GOT3 (cell line): ENCODE data around the gene SPANXN5.
"Not testable (repeated sequence)": the region's sequence is repeated elsewhere in the genome, so short reads cannot be mapped to it uniquely, and the experiment has no call there.

Source experiments
- DNase-seq: peaks from one replicate; lab custom pipeline; 2025; ENCODE audit warnings: mixed read lengths; lab: John Stamatoyannopoulos, UW

Gene SPANXN5, protein sequence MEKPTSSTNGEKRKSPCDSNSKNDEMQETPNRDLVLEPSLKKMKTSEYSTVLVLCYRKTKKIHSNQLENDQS

DNA sequence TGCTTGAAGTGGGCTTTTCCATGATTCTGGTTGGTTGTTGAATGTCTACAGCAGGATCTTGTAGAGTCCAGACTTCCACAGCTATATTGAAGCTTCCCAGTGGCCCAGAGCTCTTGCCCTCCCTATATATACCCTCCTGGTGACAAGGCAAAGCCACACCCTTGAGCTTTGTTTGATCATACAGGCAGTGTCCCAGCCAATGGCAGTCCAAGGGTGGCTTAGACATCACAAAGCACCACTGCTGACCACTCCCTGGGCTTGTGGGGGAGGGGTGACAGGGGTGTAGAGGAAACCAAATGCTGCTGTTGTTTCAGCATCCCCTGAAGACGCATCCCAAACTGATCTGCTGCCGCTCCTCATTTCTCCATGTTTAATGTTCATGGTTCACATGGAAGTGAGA lies at the start of gene SPANXN5:
SPANXN5 (minus strand) TSS at position 101 of the 400 bp plus-strand sequence; CDS start at position 22, 79 bp downstream.
- not testable (repeated sequence) for DNase-seq

DNA sequence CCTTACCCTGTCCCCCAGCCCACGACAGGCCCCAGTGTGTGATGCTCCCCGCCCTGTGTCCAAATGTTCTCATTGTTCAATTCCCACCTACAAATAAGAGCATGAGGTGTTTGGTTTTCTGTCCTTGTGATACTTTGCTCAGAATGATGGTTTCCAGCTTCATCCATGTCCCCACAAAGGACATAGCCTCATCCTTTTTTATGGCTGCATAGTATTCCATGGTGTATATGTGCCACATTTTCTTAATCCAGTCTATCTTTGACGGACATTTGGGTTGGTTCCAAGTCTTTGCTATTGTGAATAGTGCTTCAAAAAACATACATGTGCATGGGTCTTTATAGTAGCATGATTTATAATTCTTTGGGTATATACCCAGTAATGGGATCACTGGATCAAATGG lies 46.4 kb upstream of the SPANXN5 start:
- not testable (repeated sequence) for DNase-seq

DNA sequence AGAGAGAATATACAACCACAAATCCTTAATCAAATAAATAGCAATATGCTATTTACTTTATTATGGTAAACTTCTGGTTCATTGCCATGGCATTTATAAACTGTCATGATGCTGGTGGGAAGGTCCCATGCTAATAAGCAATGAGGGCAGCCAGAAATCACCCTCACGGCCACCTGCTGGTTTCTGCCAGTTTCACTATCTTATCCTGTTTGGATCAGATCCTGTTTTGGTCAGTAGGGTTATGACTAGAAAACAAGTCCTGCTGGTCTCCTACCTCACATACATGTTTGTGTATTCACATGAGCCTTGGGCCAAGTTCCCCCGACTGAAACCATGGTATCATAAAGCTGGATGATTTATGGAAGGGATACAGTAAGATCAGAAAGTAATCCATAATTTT lies 41.9 kb upstream of the SPANXN5 start:
- DNase-seq: no peak

DNA sequence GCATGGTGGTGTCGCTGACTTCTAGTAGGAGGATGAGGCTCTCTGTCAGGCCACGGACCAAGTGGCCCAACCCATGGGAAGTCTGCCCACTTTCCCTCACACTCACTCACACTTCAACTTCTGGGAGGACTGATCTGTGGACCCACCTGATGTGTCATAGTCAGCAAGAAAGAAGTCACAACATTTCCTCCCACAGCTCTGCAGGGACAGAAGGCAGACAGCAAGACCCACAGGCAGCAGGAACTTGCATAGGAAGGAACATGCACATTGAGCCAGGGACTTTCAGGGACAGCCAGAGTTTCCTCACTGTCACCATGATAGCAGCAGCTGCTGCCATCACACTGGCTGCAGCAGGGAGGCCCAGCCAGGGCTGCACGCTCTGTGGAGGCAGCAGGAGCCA lies 33.3 kb upstream of the SPANXN5 start:
- DNase-seq: no peak

DNA sequence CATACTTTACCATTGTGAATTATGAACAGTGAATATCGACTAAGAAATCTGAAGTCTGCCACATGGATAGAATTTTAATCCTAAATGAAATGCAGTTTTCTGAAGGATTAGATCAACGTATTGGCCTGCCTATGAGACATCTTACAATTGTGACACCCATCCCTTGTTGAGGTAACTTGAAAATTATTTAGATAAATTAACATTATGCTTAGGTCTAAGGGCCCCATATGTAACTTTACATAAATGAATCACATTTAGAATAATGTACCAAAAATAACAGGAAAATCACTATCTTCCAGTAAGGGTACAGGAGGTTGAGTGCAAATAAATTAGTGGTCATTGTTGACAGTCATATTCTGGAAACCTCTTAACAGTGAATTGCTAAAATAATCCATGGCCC lies 27.4 kb upstream of the SPANXN5 start:
- DNase-seq: no peak

DNA sequence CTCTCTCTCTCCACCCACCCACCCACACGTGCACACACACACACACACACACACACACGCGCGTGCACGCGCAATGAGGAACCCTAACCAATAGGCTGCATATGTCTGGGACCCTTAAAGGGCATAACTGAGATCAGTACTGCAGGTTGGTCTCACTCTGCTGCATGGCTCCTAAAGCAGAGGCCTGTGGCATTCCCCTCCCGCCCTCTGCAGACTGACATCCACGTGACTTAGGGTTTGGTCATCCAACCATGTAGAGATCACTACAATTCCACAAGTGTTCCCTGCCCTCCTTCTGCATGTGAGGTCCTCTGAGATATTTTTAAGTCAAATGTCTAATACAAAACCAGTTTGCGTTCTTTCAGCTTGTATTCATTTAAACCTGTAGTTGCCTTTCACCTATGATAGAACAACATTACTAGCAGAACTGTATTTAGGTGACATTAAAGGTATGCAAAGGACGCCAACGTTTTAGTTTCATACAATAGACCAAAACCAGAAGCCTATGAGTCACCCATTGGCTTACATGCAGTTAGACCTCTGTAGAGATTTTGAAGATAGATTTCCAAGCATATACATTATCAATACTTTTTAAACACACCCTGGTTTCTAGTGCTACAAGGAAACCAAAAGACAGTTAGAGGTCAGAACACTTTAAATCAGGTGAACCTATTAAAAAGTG lies 24.0 kb upstream of the SPANXN5 start:
- DNase-seq: no peak

DNA sequence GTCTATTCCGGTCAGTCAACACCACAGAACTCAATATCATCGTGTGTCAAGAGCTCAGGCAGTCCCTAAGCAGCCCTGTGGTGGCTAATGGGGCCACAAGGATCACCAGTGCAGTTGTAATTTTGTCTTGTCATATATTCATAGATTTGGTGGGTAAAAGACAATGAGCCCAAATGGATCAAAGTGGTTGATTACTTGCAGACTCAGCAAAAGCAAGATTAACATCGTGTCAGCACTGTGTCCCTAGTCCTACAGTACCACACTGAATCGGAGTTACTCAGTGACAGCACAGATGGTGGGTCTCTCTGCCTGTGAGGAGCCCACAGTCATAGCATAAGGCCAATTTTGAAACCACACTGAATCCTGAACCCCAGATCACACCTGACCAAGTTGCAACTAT lies 22.6 kb upstream of the SPANXN5 start:
- DNase-seq: no peak

DNA sequence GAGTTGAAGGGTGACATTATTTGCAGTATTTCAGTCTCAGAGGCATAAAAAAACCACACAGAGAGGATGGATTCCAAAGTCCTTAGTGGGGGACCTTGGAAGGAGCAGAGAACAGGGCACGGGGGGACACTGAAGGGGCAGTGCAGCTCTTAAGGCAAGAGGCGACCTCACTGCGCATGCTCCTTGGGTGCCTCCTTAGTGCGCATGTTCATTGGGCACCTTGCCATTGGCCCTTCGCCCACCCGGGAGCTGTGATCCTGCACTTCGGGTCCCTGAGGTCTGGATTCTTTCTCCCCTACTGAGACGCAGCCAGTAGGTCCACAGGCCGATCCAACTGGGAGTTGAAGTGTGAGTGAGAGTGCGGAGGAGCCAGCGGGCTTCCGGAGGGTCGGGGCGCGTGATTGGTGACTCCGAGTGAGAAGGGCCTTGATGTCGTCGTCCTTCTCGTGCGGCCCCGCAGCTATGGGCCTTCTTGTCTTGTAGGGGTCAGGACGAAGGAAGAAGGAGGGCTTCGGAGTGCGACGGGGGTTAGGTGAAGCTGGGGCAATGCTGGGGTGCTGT lies 13.9 kb upstream of the SPANXN5 start, which contains the start of gene XAGE5:
XAGE5 (plus strand) TSS at position 223 of the 561 bp plus-strand sequence. CDS start 1,280 bp downstream, outside the sequence.
- DNase-seq: no peak

DNA sequence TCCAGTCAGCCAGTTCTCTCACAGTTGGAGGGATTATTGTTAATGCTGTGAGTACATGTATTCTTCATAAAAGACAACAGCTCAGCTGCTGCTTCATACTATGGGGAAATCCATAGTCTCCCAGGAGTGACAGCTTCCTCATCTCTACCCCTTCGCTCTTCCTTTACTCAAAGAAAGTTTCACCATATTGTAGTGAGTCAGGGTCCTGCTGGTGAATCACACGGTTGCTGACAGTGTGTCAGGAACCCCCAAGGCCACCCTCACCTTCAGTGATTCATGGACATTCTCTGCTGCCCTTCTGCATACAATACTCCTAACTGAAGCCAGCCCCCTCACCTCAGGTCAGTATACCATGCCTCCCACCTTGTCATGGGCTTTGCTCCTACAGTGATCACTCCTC lies 7.6 kb upstream of the SPANXN5 start:
- not testable (repeated sequence) for DNase-seq

DNA sequence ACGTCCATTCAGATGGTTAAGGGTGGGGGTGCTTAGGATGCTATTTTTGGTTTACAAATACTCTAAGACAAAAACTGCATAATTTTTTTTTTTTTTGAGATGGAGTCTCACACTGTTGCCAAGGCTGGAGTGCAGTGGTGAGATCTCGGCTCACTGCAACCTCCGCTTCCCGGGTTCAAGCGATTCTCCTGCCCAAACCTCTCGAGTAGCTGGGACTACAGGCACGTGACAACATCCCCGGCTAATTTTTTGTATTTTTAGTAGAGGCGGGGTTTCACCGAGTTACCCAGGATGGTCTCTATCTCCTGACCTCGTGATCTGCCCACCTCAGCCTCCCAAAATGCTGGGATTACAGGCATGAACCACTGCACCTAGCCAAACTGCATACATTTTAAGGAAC lies 23.7 kb downstream of the SPANXN5 start:
- DNase-seq: not testable (repeated sequence)

DNA sequence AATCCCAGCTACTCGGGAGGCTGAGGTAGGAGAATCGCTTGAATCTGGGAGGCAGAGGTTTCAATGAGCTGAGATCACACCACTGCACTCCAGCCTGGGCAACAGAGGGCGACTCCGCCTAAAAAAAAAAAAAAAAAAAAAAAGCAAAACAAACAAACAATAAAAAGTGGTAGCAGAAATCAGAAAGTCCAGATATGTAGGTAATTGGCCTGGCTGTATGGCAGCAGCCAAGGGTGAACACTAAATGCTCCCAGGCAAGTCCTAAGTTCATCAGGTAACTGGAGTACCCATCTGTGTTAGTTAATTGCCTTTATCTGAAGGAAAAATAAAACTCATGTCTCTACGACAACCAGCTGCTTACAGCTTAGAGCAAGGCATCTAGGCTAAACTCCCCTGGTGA lies 31.2 kb downstream of the SPANXN5 start:
- DNase-seq: not testable (repeated sequence)

DNA sequence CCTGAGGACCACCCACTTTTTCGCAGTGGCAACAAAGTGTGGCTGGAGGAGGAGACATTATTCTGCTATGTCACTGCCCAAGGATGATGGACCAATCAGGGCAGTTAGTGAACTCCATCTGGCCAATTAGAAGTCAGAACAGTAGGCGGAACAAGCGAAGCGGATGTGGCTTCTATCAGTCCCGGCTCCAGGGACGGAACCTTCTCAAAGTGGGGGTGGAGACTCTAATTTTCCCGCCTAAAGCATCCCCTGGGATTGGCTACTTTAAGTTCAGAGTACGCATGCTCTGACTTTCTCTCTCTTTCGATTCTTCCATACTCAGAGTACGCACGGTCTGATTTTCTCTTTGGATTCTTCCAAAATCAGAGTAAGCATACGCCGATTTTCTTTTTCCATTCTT lies 46.3 kb downstream of the SPANXN5 start, which contains the start of gene SSX2B:
SSX2B (plus strand) TSS at position 301 of the 400 bp plus-strand sequence. CDS start 1,429 bp downstream, outside the sequence.
- not testable (repeated sequence) for DNase-seq
